EH (cell line): Measurements from ENCODE around the gene LRRC42.

Experiments used
- DNase-seq: peaks from one replicate; pipeline ENCODE4 v3.0.0-alpha.2; 2015; ENCODE audit warnings: low read depth

The LRRC42 gene

DNA sequence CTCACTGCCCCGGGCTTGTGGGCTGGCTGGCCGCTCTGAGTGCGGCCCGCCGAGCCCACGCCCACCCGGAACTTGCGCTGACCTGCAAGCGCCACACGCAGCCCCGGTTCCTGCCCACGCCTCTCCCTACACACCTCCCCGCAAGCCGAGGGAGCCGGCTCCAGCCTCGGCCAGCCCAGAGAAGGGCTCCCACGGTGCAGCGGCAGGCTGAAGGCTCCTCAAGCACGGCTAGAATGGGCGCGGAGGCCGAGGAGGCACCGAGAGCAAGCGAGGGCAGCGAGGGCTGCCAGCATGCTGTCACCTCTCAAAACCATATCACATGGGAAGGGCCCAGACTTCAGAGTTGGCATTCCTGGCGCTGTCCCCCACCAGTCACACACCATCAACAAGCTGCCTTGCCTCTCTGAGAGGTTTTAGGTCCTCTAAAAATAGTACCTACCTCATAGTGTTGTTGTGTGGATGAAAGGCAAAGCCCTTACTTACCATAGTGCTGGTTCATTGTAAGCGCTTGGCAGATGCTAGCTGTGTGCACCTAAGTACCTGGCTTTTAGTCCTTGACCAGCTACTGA lies 58.4 kb downstream of the LRRC42 start:
- no peak for DNase-seq

DNA sequence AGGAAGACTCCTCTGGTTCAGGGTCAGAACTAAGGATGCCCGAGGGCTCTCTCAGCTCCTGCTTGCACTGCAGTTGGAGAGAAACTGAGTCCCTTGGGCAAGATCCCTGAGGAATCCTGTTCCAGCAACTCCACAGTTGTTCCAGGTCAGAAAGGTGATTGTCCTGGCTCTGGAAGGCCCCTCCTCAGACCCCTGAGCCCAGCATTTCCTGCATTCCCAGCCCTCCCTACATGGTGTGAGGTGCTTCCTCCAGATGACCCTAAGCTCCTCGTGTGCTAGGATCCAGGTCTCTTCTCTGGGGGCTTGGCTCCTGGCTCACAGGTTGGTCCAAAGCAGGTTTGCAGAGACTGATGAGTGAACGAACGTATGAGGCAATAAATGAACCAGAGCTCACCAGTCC lies 60.4 kb downstream of the LRRC42 start:
- no peak for DNase-seq

DNA sequence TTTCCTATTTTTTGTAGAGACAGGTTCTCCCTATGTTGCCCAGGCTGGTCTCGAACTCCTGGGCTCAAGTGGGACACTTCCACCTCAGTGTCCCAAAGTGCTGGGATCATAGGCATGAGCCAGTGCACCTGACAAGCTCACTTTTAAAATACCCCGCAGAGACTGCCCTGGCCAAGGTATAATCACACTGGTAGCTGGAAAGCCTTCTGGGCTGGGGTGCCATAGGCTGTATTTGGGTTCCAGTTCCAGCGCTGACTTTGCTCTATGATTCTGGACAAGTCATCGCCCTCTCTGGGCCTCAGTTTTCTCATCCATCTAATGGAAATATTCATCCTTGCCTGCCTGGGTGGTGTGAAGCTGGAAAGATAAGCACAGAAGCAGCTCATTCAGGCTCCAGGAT lies 61.5 kb downstream of the LRRC42 start:
- DNase-seq: no peak

GRCh38 chr1:54008876-54009275 lies 62.7 kb downstream of the LRRC42 start:
- no peak for DNase-seq

DNA sequence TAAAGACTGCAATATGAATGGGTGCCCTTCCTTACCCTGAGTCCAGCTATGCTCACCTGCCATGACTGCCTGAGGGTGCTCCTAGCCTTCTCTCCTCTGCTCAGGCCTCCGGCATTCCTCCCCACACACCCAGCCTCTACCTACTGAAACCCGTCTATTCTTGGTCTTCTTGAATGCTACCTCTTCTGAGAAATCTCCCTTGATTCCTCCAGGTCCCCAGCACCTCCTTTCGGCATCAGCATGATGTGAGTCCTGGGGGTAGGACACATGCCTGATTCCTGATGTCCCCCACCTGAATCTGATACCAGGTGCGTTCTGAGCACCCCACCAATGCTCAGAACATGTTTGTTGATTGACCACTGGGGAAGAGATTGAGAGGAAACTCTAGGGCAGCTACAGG lies 63.3 kb downstream of the LRRC42 start:
- no peak for DNase-seq

DNA sequence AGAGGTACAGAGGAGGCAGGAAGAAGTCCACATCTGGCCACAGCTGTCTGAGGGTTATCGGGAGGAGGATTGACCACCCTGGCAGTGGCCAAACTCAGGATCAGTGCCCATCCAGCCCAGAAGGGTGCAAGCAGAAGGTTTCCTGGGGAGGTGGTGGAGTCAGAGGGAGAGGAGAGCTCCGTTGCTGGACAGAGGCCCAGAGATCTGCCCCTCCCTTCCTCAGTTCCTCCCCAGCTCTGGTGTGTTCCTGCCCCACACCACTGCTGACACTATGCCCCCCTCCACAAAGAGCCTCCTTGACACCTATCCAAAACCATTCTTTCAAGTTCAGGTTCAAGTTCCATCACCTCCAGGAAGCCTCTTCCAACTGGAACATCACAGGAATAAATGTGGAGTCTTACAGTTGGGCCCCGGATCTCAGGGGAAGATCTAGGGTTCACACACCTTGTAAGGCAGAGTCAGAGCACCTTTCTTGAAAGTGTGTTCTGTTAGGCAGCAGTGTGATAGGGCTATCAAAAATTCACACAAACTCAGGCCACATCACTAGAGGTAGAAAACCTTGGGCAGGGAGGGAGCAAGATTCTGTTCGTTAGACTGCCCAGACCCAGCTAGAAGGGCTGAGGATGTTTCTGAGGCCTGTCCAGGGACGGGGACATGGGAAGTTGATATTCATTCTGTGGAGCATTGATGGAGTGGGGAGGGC lies 64.4 kb downstream of the LRRC42 start:
- no peak for DNase-seq

DNA sequence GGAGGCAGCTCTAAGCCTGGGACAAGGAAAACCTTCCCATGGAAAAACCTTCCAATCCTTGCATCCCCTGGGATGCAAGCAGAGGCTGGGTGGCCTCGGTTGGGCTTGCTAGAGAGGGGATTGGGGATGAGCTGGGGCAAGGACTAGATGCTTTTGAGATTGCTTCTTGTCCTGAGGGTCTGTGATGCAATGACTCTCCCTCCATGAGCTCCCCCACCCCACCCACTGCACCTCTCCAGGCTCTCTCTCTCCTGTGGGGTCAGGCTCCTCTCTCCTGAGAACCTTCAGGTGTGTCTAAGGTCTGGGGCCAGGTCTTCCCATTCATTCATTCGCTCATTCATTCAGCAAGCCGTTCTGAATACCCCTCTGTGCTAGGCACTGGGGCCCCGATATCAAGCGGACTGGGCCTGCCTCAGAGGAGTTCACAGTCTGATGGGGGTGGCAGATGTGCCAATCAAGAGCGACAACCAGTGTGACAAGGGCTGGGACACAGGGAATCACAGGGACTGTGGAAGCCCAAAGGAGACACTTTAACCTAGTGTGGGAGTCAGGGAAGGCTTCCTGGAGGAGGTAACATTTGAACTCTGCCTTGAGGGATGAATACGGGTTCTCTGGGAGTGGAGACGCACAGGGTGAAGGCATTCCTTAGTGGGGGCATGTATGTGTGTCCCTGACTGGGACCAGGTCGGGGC lies 65.3 kb downstream of the LRRC42 start:
- no peak for DNase-seq

DNA sequence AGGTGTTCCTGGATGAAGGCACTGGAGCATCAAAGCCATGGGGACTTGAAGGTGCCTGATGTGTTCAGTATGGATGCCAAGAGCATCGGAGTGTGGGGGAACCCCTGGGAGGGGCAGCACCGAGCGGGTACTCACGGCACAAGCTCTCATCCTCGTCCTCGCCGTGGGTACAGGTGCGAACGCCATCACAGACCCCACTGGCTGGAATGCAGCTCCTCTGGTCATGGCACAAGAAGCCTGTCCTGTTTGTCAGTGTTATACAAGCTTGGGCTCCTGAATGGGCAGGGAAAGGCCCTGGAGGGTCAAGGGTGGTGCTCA lies 65.8 kb downstream of the LRRC42 start:
- no peak for DNase-seq

- DNase-seq: no peak
Observed at GRCh38 chr1:54012863-54013262, 66.7 kb downstream of the LRRC42 start.

GRCh38 chr1:54013393-54014008 lies 67.4 kb downstream of the LRRC42 start:
- no peak for DNase-seq

DNA sequence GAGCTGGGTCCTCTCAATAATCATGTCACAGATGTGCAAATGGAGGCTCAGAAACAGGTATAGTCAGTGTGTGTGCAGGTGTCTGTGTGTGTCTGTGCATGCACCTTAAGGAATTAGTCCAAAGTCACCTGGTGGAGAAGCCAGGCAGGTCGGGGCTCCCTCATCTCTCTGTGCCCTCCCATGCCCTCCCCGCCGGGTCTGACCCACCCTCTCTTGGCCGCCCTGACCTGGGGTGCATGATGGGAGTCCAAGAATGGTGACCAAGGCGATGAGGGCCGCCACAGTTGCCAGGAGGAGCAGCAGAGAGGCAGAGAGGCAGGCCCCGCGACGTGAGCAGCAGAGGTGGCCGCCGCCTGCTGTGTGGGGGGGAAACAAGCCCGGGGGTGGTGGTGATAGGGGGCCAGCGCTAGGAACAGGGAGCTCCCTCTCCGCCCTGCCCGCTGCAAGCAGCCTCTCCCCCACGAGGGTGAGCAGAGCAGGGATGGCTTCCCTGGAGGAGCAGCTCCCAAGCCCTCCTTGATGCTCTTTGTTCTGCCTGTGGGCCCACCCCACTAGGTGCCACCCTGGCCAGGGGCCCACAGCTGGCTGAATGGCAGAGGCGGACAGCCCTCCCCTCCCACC lies 68.0 kb downstream of the LRRC42 start:
- DNase-seq: no peak

GRCh38 chr1:54016343-54017282 lies 70.5 kb downstream of the LRRC42 start:
- peak; percentile 46 for DNase-seq
